ENCODE measurements around the gene ZBTB12.

The ZBTB12 gene

DNA sequence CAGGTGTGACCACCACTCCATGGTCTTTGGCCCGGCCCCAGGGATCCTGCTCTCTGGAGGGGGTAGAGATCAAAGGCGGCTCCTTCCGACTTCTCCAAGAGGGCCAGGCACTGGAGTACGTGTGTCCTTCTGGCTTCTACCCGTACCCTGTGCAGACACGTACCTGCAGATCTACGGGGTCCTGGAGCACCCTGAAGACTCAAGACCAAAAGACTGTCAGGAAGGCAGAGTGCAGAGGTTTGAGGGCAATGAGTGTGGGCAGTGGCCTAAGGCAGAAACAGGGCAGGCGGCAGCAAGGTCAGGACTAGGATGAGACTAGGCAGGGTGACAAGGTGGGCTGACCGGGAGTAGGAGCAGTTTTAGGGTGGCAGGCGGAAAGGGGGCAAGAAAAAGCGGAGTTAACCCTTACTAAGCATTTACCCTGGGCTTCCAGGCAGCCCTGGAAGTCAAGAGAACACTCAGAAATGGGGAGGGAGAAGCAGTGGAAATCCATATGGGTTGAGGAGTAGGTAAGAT, 44.5 kb upstream of the ZBTB12 start:
- no peak for DNase-seq (ENCODE audit: low read depth in 2 of 2)
- TF ChIP-seq, protein P1, sequence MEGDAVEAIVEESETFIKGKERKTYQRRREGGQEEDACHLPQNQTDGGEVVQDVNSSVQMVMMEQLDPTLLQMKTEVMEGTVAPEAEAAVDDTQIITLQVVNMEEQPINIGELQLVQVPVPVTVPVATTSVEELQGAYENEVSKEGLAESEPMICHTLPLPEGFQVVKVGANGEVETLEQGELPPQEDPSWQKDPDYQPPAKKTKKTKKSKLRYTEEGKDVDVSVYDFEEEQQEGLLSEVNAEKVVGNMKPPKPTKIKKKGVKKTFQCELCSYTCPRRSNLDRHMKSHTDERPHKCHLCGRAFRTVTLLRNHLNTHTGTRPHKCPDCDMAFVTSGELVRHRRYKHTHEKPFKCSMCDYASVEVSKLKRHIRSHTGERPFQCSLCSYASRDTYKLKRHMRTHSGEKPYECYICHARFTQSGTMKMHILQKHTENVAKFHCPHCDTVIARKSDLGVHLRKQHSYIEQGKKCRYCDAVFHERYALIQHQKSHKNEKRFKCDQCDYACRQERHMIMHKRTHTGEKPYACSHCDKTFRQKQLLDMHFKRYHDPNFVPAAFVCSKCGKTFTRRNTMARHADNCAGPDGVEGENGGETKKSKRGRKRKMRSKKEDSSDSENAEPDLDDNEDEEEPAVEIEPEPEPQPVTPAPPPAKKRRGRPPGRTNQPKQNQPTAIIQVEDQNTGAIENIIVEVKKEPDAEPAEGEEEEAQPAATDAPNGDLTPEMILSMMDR (IDR thresholded peaks at IDR 0.05; ENCODE audit: low read depth, low read length) = no peak
- H3K4me3 ChIP-seq (replicated peaks in 1 of 2; ENCODE audit: low read depth in 2 of 2, low read length in 2 of 2) = peak overlapping the region; percentile 8 to 20

DNA sequence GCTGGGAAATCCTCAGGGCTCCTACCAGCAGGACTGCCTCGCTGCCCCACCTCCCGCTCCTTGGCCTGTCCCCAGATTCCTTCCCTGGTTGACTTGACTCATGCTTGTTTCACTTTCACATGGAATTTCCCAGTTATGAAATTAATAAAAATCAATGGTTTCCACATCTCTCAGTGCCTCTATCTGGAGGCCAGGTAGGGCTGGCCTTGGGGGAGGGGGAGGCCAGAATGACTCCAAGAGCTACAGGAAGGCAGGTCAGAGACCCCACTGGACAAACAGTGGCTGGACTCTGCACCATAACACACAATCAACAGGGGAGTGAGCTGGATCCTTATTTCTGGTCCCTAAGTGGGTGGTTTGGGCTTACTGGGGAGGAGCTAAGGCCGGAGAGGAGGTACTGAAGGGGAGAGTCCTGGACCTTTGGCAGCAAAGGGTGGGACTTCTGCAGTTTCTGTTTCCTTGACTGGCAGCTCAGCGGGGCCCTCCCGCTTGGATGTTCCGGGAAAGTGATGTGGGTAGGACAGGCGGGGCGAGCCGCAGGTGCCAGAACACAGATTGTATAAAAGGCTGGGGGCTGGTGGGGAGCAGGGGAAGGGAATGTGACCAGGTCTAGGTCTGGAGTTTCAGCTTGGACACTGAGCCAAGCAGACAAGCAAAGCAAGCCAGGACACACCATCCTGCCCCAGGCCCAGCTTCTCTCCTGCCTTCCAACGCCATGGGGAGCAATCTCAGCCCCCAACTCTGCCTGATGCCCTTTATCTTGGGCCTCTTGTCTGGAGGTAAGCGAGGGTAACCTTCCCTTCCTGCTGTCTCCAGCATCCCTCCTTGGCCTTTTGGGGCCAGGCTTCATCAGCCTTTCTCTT, 43.9 kb upstream of the ZBTB12 start, which contains the start of gene CFB:
CFB (plus strand) TSS at position 589 of the 863 bp plus-strand sequence; CDS start at position 716, 127 bp downstream.
- peak within 1 kb of the TSS; percentile 8 to 20 for H3K4me3 ChIP-seq (replicated peaks in 1 of 2; ENCODE audit: low read depth in 2 of 2, low read length in 2 of 2)

GRCh38 chr6:31945154-31945506, 43.2 kb upstream of the ZBTB12 start:
- TF ChIP-seq, protein P1 (IDR thresholded peaks at IDR 0.05; ENCODE audit: low read depth, low read length) = no peak
- DNase-seq (ENCODE audit: low read depth in 2 of 2) = no peak
- H3K4me3 ChIP-seq (replicated peaks in 1 of 2; ENCODE audit: low read depth in 2 of 2, low read length in 2 of 2) = no peak overlapping the region

More for the DNA sequence above, 43.9 kb upstream of the ZBTB12 start, which contains the start of gene CFB:
- peak; percentile 91 to 92 for DNase-seq (ENCODE audit: low read depth in 2 of 2)
- TF ChIP-seq, protein P1 (IDR thresholded peaks at IDR 0.05; ENCODE audit: low read depth, low read length) = no peak

DNA sequence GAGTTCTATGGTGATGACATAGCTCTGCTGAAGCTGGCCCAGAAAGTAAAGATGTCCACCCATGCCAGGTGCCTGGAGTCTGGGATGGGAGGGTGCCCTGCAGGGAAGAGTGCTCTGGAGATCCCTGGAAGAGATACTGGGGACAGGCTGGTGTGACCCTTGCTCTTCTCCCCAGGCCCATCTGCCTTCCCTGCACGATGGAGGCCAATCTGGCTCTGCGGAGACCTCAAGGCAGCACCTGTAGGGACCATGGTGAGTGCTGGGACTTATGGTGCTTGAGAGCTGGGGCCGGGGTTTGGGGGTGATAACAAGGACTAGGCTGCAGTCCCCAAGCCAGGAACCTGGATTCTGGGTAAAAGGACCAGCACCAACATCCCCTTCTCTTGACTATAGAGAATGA, 41.9 kb upstream of the ZBTB12 start:
- TF ChIP-seq, protein P1 (IDR thresholded peaks at IDR 0.05; ENCODE audit: low read depth, low read length) = no peak
- H3K4me3 ChIP-seq (replicated peaks in 1 of 2; ENCODE audit: low read depth in 2 of 2, low read length in 2 of 2) = no peak overlapping the region
- DNase-seq (ENCODE audit: low read depth in 2 of 2) = no peak

GRCh38 chr6:31940256-31940664, 38.4 kb upstream of the ZBTB12 start:
- TF ChIP-seq, protein P1 (IDR thresholded peaks at IDR 0.05; ENCODE audit: low read depth, low read length) = no peak
- no peak overlapping the region for H3K4me3 ChIP-seq (replicated peaks in 1 of 2; ENCODE audit: low read depth in 2 of 2, low read length in 2 of 2)
- DNase-seq (ENCODE audit: low read depth in 2 of 2) = peak in 1 of 2 donors; percentile 27

GRCh38 chr6:31935823-31936222, 33.9 kb upstream of the ZBTB12 start:
- no peak overlapping the region for H3K4me3 ChIP-seq (replicated peaks in 1 of 2; ENCODE audit: low read depth in 2 of 2, low read length in 2 of 2)
- no peak for DNase-seq (ENCODE audit: low read depth in 2 of 2)
- TF ChIP-seq, protein P1 (IDR thresholded peaks at IDR 0.05; ENCODE audit: low read depth, low read length) = no peak
